ENCODE results near the gene C1QTNF2. TPM values are rescaled to one million over a fixed set of nuclear protein-coding genes. Genes with fewer than 3 reads are reported as not detected.

C1QTNF2 gene
- total and polyA plus RNA-seq, 10 of the 15 experiments (the other 5 are each of a cell fraction or from before 2014, with no cell fraction given): not detected

DNA sequence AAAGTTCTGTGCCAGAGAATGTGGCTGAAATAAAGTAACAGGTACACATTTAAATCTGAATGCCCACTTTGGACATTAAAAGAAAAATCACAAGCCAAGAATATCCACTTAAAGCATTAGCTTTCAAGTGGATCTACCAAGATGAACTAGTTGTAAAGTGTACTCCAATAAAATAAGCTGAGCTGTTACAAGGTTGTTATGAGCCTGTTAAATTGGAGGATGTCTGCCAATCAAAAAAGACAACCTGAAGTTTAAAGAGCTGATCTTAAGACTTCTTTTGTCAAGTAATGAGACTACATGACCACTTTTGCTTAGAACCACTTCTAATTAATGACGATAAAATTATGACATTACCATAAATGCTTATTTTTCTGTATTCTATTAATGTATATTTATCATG, 27.1 kb upstream of the C1QTNF2 start:
- H2AFZ ChIP-seq (ENCODE audit: control insufficient read depth, low read depth, low read length): no peak overlapping the region
- no peak overlapping the region for H3K9ac ChIP-seq (ENCODE audit: control insufficient read depth, insufficient read depth, low read length)
- no peaks in the 10 kb centered on the region; the same call in 1 of the 2 replicates for H3K4me1 ChIP-seq (ENCODE audit: control insufficient read depth, insufficient read depth, low read length)
- H3K27ac ChIP-seq (ENCODE audit: control insufficient read depth, insufficient read depth): no peak overlapping the region
- peaks cover 11% of the 10 kb centered on the region for H3K79me2 ChIP-seq (ENCODE audit: control insufficient read depth, insufficient read depth, low read length)
- DNase-seq (ENCODE audit: low read depth, low spot score) (no peak), ATAC-seq (no peak), FAIRE-seq (no peak)
- H3K4me3 ChIP-seq: no peak overlapping the region
- ChIA-PET SMC1A (ENCODE audit: uncharacterized antibody, unreplicated experiment) (interaction anchor here (1.0 to 1.4 kb wide), 3 partner anchors 9 to 166 kb away, joined by 3 read pairs; no protein-coding TSS in a partner anchor), POLR2A (interaction anchor here (1.2 to 1.8 kb wide), 2 partner anchors 21 to 25 kb away, joined by 4 to 11 read pairs; partner anchors contain the start of gene SLU7), RAD21 (ENCODE audit: unreplicated experiment) (interaction anchor here (0.6 to 1.2 kb wide), 5 partner anchors 16 to 317 kb away, joined by 3 to 5 read pairs (median 3); no protein-coding TSS in a partner anchor), CTCF (interaction anchor here (10.2 kb wide), 1 partner anchor 375 kb away, joined by 101 read pairs; no protein-coding TSS in a partner anchor)
- intact Hi-C loops (cut with micrococcal nuclease; ENCODE audit: unreplicated experiment): no loop called here
- no peaks in the 10 kb centered on the region for H4K20me1 ChIP-seq (ENCODE audit: control insufficient read depth, insufficient read depth)
- no peaks in the 10 kb centered on the region for H3K27me3 ChIP-seq (replicated peaks in 1 of 2; ENCODE audit: control insufficient read depth in 2 of 2, insufficient read depth in 2 of 2, low read length in 1 of 2)
- WGBS (ENCODE audit: insufficient coverage, insufficient replicate concordance, low lambda C conversion rate, missing lambda C conversion rate): 100% methylated on average over 1 of the region's 1 CpG
- no peak overlapping the region for H3K4me2 ChIP-seq (ENCODE audit: control insufficient read depth, insufficient read depth)
- TF ChIP-seq MEF2B (IDR thresholded peaks at IDR 0.05; ENCODE audit: partially characterized antibody, poor library complexity, severe bottlenecking) (no peak), LARP7 (IDR thresholded peaks at IDR 0.05) (no peak), ZNF207 (IDR thresholded peaks at IDR 0.05; ENCODE audit: borderline replicate concordance) (no peak), NR2C2 (IDR thresholded peaks at IDR 0.05; ENCODE audit: borderline replicate concordance, control insufficient read depth, insufficient read length, low read depth) (no peak), BCL11A (IDR thresholded peaks at IDR 0.05; ENCODE audit: low read depth, low read length) (no peak), ZNF384 (IDR thresholded peaks at IDR 0.05; ENCODE audit: borderline replicate concordance, low read depth, low read length) (no peak), RCOR1 (conservative IDR thresholded peaks at IDR 0.05; ENCODE audit: low read depth, low read length) (no peak), NFYA (IDR thresholded peaks at IDR 0.05; ENCODE audit: borderline replicate concordance, low read depth, low read length) (no peak)
- TF ChIP-seq, protein P1, sequence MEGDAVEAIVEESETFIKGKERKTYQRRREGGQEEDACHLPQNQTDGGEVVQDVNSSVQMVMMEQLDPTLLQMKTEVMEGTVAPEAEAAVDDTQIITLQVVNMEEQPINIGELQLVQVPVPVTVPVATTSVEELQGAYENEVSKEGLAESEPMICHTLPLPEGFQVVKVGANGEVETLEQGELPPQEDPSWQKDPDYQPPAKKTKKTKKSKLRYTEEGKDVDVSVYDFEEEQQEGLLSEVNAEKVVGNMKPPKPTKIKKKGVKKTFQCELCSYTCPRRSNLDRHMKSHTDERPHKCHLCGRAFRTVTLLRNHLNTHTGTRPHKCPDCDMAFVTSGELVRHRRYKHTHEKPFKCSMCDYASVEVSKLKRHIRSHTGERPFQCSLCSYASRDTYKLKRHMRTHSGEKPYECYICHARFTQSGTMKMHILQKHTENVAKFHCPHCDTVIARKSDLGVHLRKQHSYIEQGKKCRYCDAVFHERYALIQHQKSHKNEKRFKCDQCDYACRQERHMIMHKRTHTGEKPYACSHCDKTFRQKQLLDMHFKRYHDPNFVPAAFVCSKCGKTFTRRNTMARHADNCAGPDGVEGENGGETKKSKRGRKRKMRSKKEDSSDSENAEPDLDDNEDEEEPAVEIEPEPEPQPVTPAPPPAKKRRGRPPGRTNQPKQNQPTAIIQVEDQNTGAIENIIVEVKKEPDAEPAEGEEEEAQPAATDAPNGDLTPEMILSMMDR (IDR thresholded peaks at IDR 0.05 in 2 of 3, conservative IDR thresholded peaks at IDR 0.05 in 1 of 3; ENCODE audit: control insufficient read depth in 2 of 3, extremely low read depth in 1 of 3, insufficient read depth in 1 of 3, low read depth in 3 of 3, low read length in 3 of 3): no peak
- H3K36me3 ChIP-seq (ENCODE audit: control insufficient read depth in 2 of 2, insufficient read depth in 2 of 2, low read length in 1 of 2): no peaks in the 10 kb centered on the region; a peak in 1 of 4 replicates
- no TSS peak for BruUV-seq (replicated peaks)
- in situ Hi-C loops (cut with MboI): no loop called here
- H3K9me3 ChIP-seq (replicated peaks; ENCODE audit: control insufficient read depth, insufficient read depth, low read length): no peaks in the 10 kb centered on the region

Measured in GM12878 (cell line).